Activated CD8-positive, alpha-beta T cell treated with anti-CD3 and anti-CD28 coated beads for 36 hours (primary cell): ENCODE data around the gene SCPEP1. TPM values are rescaled to one million over a fixed set of nuclear protein-coding genes. Genes with fewer than 3 reads are reported as not detected.

Experiments
- ATAC-seq: fragments of 200-7000 bp; cut with Tn5 transposase; one replicate; pipeline ENCODE4 v1.10.0; 2021; ENCODE audit warnings: mild to moderate bottlenecking, moderate library complexity
- CTCF ChIA-PET: fragments of 350-600 bp; sonication (Branson Sonifier 250); formaldehyde crosslinking; loops from one replicate; lab custom pipeline; 2021; ENCODE audit warnings: antibody characterized with exemption; lab: Charles Lee
- POLR2A ChIA-PET: fragments of 350-600 bp; sonication (Branson Sonifier 250); formaldehyde crosslinking; loops from one replicate; lab custom pipeline; 2021; ENCODE audit warnings: antibody characterized with exemption; lab: Charles Lee
- DNase-seq: peaks from one replicate; pipeline ENCODE4 v3.0.0-alpha.2; 2020
- H3K27ac Mint-ChIP-seq: one replicate; pipeline ENCODE4 v1.8.0; 2021; ENCODE audit warnings: mild to moderate bottlenecking, mixed read lengths
- H3K27me3 Mint-ChIP-seq: one replicate; pipeline ENCODE4 v1.8.0; 2021; ENCODE audit warnings: mixed read lengths
- H3K36me3 Mint-ChIP-seq: one replicate; pipeline ENCODE4 v1.8.0; 2021; ENCODE audit warnings: low read depth, mixed read lengths
- H3K4me1 Mint-ChIP-seq: one replicate; pipeline ENCODE4 v1.8.0; 2021; ENCODE audit warnings: low read depth, mixed read lengths
- H3K4me3 Mint-ChIP-seq: one replicate; pipeline ENCODE4 v1.8.0; 2021; ENCODE audit warnings: mild to moderate bottlenecking, moderate library complexity, mixed read lengths
- H3K9me3 Mint-ChIP-seq: one replicate; pipeline ENCODE4 v1.8.0; 2021; ENCODE audit warnings: mixed read lengths
- CTCF ChIP-seq: fragments of 200-600 bp; IDR thresholded peaks from one replicate; pipeline ENCODE4 v1.8.0; 2022; ENCODE audit warnings: antibody characterized with exemption, mild to moderate bottlenecking
- intact Hi-C: fragments of 100-400 bp; cut with micrococcal nuclease; formaldehyde crosslinking; loops from one replicate; pipeline ENCODE4 v1.10.0; 2022
- total RNA-seq, 2 experiments: library from RNA; stranded (reverse); gene quantifications; one replicate each; pipeline ENCODE4 v1.2.3, GENCODE V29; 2021

SCPEP1 gene
- total RNA-seq, 2 experiments from 2014 or later = 16.0 to 17.8 TPM

GRCh38 chr17:56985371-56986162 lies 7.6 kb downstream of the SCPEP1 start:
- ChIA-PET CTCF (interaction anchor here (1.1 kb wide), 1 partner anchor 22 kb away, joined by 3 read pairs; no protein-coding TSS in a partner anchor), POLR2A (no interaction called here)
- Mint-ChIP-seq H3K36me3 (peaks cover 16% of the 10 kb centered on the region), H3K27ac (no peak overlapping the region), H3K4me3 (no peak overlapping the region), H3K4me1 (no peaks in the 10 kb centered on the region), H3K9me3 (no peaks in the 10 kb centered on the region), H3K27me3 (no peaks in the 10 kb centered on the region)
- ATAC-seq (no peak), DNase-seq (no peak)
- intact Hi-C loops = no loop called here
- no peak for TF ChIP-seq CTCF

GRCh38 chr17:56987283-56987834 lies 9.4 kb downstream of the SCPEP1 start:
- intact Hi-C loops = no loop called here
- Mint-ChIP-seq H3K36me3 (peaks cover 16% of the 10 kb centered on the region), H3K4me3 (no peak overlapping the region), H3K9me3 (no peaks in the 10 kb centered on the region), H3K27ac (no peak overlapping the region), H3K4me1 (no peaks in the 10 kb centered on the region), H3K27me3 (no peaks in the 10 kb centered on the region)
- ChIA-PET CTCF (interaction anchor here (0.7 kb wide), 1 partner anchor 480 kb away, joined by 3 read pairs; no protein-coding TSS in a partner anchor), POLR2A (interaction anchor here (1.3 kb wide), 1 partner anchor 9 kb away, joined by 4 read pairs; the partner anchor contains the start of gene SCPEP1)
- no peak for TF ChIP-seq CTCF
- ATAC-seq = no peak
- DNase-seq = no peak

DNA sequence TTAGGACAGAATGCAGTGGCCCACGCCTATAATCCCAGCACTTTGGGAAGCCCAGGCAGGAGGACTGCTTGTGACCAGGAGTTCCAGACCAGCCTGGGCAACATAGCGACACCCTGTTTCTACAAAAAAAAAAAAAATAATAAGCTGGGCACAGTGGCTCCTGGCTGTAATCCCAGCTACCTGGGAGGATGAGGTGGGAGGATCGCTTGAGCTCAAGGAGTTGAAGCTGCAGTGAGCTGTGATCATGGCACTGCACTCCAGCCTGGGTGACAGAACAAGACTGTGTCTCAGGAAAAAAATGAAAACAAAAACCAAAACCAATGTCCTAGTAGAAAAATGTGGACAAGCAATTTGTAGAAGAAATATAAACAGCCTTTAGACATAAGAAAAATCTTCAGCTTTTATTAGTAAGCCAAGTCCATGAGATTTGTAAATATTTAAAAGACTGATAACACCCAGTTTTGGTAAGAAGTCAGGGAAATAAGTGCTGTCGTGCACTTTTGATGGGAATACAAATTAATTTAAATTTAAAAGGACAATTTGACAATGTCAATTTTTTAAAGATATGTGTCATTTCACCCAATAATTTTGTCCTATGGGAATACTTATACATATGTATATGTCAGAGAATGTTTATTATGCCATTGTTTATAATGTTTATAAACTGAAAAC lies 11.1 kb downstream of the SCPEP1 start:
- intact Hi-C loops = no loop called here
- Mint-ChIP-seq H3K9me3 (no peaks in the 10 kb centered on the region), H3K27me3 (no peaks in the 10 kb centered on the region), H3K4me1 (no peaks in the 10 kb centered on the region), H3K36me3 (peaks cover 16% of the 10 kb centered on the region), H3K27ac (no peak overlapping the region), H3K4me3 (no peak overlapping the region)
- ChIA-PET CTCF (interaction anchor here (1.0 kb wide), 1 partner anchor 21 kb away, joined by 3 read pairs; no protein-coding TSS in a partner anchor), POLR2A (no interaction called here)
- no peak for DNase-seq
- TF ChIP-seq CTCF = no peak
- no peak for ATAC-seq

GRCh38 chr17:56992364-56992763 lies 14.4 kb downstream of the SCPEP1 start:
- TF ChIP-seq CTCF = no peak
- H3K27ac Mint-ChIP-seq = no peak overlapping the region
- peaks cover 13% of the 10 kb centered on the region for H3K36me3 Mint-ChIP-seq
- DNase-seq (no peak), ATAC-seq (no peak)
- H3K9me3 Mint-ChIP-seq = no peaks in the 10 kb centered on the region
- no peaks in the 10 kb centered on the region for H3K27me3 Mint-ChIP-seq
- ChIA-PET CTCF (no interaction called here), POLR2A (interaction anchor here (0.6 to 1.0 kb wide), 2 partner anchors 8 to 15 kb away, joined by 3 read pairs; no protein-coding TSS in a partner anchor)
- intact Hi-C loops = no loop called here
- H3K4me3 Mint-ChIP-seq = no peak overlapping the region
- H3K4me1 Mint-ChIP-seq = no peaks in the 10 kb centered on the region
